Measurements from ENCODE around the gene CADM2.

Gene CADM2

GRCh38 chr3:85875589-85875988 lies 916.8 kb downstream of the CADM2 start (continued):
- no peak for TF ChIP-seq ZBTB21 (tag by site-specific recombination; IDR thresholded peaks at IDR 0.05)
- no peak for TF ChIP-seq ZNF624 (tag by site-specific recombination; IDR thresholded peaks at IDR 0.05)

- Histone ChIP-seq H3K36me3 (ENCODE audit: control insufficient read depth in 2 of 2, insufficient read depth in 1 of 2, low read length in 2 of 2) (no peaks in the 10 kb centered on the region), H3K4me3 (ENCODE audit: low read depth, low read length) (no peak overlapping the region), H3K4me1 (ENCODE audit: control insufficient read depth, insufficient read depth, low read length) (no peaks in the 10 kb centered on the region), H3K9me3 (ENCODE audit: control insufficient read depth, insufficient read depth, low read depth, low read length) (no peaks in the 10 kb centered on the region), H3K27ac (ENCODE audit: extremely low read depth, low read depth, low read length) (no peak overlapping the region)
- POLR2A ChIA-PET = no interaction called here
- TF ChIP-seq ZBTB17 (tag by site-specific recombination; IDR thresholded peaks at IDR 0.05) (no peak), SP7 (tag by site-specific recombination; IDR thresholded peaks at IDR 0.05) (no peak), ZNF600 (tag by site-specific recombination; IDR thresholded peaks at IDR 0.05) (no peak), ZFP41 (tag by site-specific recombination; IDR thresholded peaks at IDR 0.05; ENCODE audit: borderline replicate concordance) (no peak), ZNF571 (tag by site-specific recombination; IDR thresholded peaks at IDR 0.05) (no peak), ZSCAN16 (tag by site-specific recombination; IDR thresholded peaks at IDR 0.05) (no peak), ZSCAN30 (tag by site-specific recombination; IDR thresholded peaks at IDR 0.05) (no peak), ZNF24 (tag by site-specific recombination; IDR thresholded peaks at IDR 0.05) (no peak), TSHZ1 (tag by site-specific recombination; IDR thresholded peaks at IDR 0.05; ENCODE audit: borderline replicate concordance) (no peak), ZBTB20 (tag by site-specific recombination; IDR thresholded peaks at IDR 0.05) (no peak), ZNF701 (tag by site-specific recombination; IDR thresholded peaks at IDR 0.05) (no peak), BCL11A (tag by site-specific recombination; IDR thresholded peaks at IDR 0.05; ENCODE audit: low read depth) (no peak), ZBTB44 (tag by site-specific recombination; IDR thresholded peaks at IDR 0.05) (no peak), ZNF280D (tag by site-specific recombination; IDR thresholded peaks at IDR 0.05) (no peak)
- CTCF ChIA-PET = no interaction called here
These were observed 918.8 kb downstream of the CADM2 start for GRCh38 chr3:85877631-85878030.

GRCh38 chr3:85881833-85882393 lies 923.1 kb downstream of the CADM2 start:
- ChIA-PET POLR2A (no interaction called here), CTCF (no interaction called here)
- H3K4me3 ChIP-seq (ENCODE audit: low read depth, low read length) = no peak overlapping the region
- no peak overlapping the region for H3K27ac ChIP-seq (ENCODE audit: extremely low read depth, low read depth, low read length)
- no peaks in the 10 kb centered on the region for H3K36me3 ChIP-seq (ENCODE audit: control insufficient read depth in 2 of 2, insufficient read depth in 1 of 2, low read length in 2 of 2)
- H3K4me1 ChIP-seq (ENCODE audit: control insufficient read depth, insufficient read depth, low read length) = no peaks in the 10 kb centered on the region
- TF ChIP-seq ZNF596 (tag by site-specific recombination; IDR thresholded peaks at IDR 0.05) (no peak), ZNF621 (tag by site-specific recombination; IDR thresholded peaks at IDR 0.05) (no peak), ZNF514 (tag by site-specific recombination; IDR thresholded peaks at IDR 0.05) (no peak), HOXD13 (CRISPR knock-in tag; IDR thresholded peaks at IDR 0.05; ENCODE audit: borderline replicate concordance) (no peak), ZBTB26 (tag by site-specific recombination; optimal IDR thresholded peaks at IDR 0.05) (no peak)
- no peaks in the 10 kb centered on the region for H3K9me3 ChIP-seq (ENCODE audit: control insufficient read depth, insufficient read depth, low read depth, low read length)
